Left renal pelvis (tissue), 4 donors: ENCODE results near the gene XAB2. TPM values are rescaled to one million over a fixed set of nuclear protein-coding genes. Genes with fewer than 3 reads are reported as not detected.

ENCODE experiments used
- DNase-seq, 4 donors: peaks; one replicate each; pipeline ENCODE4 v3.0.0-alpha.2; 2013; ENCODE audit warnings: low read depth in 4 of 4, low spot score in 3 of 4
- polyA plus RNA-seq, 4 donors: library from polyadenylated mRNA; unstranded; fragments of 120-200 nt; gene quantifications; one replicate each; pipeline ENCODE4 v1.2.1, GENCODE V29; 2013; ENCODE audit not compliant: insufficient read length in 4 of 4

XAB2 gene
- polyA plus RNA-seq = 10 to 100 TPM; 28.8 to 47.5 (median 31.1) TPM

GRCh38 chr19:7629347-7630054 is at the start of gene XAB2, which contains the start of gene PET100:
TSS of gene XAB2 (minus strand) at chr19:7629545. CDS start at chr19:7629527, 18 bp downstream.
TSS of gene PET100 (plus strand) at chr19:7629793. CDS start at chr19:7629834, 41 bp downstream.
- DNase-seq = peak; percentile 95 to 98 (median 98)

GRCh38 chr19:7677669-7678311 is 48.4 kb upstream of the XAB2 start:
- no peak for DNase-seq

GRCh38 chr19:7676854-7677253 is 47.5 kb upstream of the XAB2 start, which contains the start of gene MCEMP1:
TSS of gene MCEMP1 (plus strand) at chr19:7677090. CDS start at chr19:7677121, 31 bp downstream.
- DNase-seq = no peak

GRCh38 chr19:7676376-7676775 is 47.0 kb upstream of the XAB2 start:
- no peak for DNase-seq

GRCh38 chr19:7674010-7675005 is 45.0 kb upstream of the XAB2 start:
- DNase-seq = no peak

GRCh38 chr19:7672522-7672921 is 43.2 kb upstream of the XAB2 start:
- no peak for DNase-seq

- no peak for DNase-seq
Measured at GRCh38 chr19:7670790-7671189, 41.4 kb upstream of the XAB2 start.

- no peak for DNase-seq
Measured at GRCh38 chr19:7670150-7670783, 40.9 kb upstream of the XAB2 start.

GRCh38 chr19:7669641-7670040 is 40.3 kb upstream of the XAB2 start:
- DNase-seq = no peak

GRCh38 chr19:7668842-7669241 is 39.5 kb upstream of the XAB2 start, which contains the start of gene RETN:
TSS of gene RETN (plus strand) at chr19:7669049. CDS start at chr19:7669327, 278 bp downstream.
- DNase-seq = no peak

GRCh38 chr19:7665076-7665475 is 35.7 kb upstream of the XAB2 start:
- no peak for DNase-seq

- DNase-seq = no peak
Measured at GRCh38 chr19:7663706-7664105, 34.4 kb upstream of the XAB2 start.

GRCh38 chr19:7662657-7663056 is 33.3 kb upstream of the XAB2 start:
- no peak for DNase-seq

- DNase-seq = no peak
Measured at GRCh38 chr19:7661744-7662538, 32.6 kb upstream of the XAB2 start.

GRCh38 chr19:7658219-7658686 is 28.9 kb upstream of the XAB2 start:
- no peak for DNase-seq

- DNase-seq = no peak
Measured at GRCh38 chr19:7657131-7657751, 27.9 kb upstream of the XAB2 start.

GRCh38 chr19:7655581-7655980 is 26.2 kb upstream of the XAB2 start:
- no peak for DNase-seq

GRCh38 chr19:7654401-7654800 is 25.1 kb upstream of the XAB2 start:
- DNase-seq = no peak
